ENCODE measurements around the gene IP6K1.
A peak's percentile ranks its signal among the peaks of the same experiment; 100 is the strongest.
"Not testable (repeated sequence)": the region's sequence is repeated elsewhere in the genome, so short reads cannot be mapped to it uniquely, and the experiment has no call there.

IP6K1 gene

DNA sequence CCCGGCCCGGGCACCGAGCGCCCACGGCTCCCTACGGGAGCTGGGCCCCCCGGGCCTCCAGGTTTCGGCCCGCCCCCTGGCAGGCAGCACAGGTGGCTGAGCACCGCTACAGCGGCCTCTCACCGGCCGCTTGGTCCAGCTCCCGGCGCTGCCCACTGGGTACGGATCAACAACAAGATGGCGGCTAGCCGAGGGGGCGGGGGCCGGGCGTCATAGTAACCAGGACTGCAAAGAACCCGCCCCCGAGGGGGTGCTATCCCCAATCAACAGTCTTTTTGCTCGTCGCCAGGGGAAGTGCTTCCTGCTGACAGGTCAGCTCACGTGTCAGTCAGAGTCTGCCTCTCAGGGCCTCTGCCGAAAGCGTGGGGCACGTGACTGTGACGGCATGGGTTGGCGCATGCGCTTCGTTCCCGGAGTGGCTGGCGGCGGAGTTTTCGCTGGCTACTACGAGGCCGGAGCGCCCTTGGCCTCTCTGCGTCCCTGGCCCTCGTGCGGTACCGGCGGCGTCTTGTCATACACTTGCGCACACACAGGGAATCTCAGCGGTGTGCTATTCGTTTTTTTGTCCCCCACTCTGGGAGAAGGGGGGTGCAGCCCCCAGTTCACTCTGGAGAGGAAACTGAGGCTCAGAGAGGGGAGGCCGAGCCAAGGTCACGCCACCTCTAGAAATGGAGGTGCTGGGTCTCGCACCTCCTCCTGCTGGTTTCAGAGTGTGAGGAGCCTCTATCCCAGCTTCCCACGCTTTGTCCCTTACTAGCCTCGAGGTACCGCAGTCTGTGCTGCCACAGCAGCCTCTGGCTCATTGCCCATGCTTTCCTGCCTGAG, at the start of gene IP6K1:
Gene IP6K1, minus strand, starts transcription at position 186 of the 825 bp plus-strand sequence. CDS start 38,502 bp downstream, outside the sequence.
- DNase-seq (ENCODE audit: low read depth), result peak; percentile 99

- DNase-seq (ENCODE audit: low read depth), result no peak
Observed at GRCh38 chr3:49831341-49831740, 45.0 kb upstream of the IP6K1 start.

GRCh38 chr3:49826016-49826415, 39.7 kb upstream of the IP6K1 start:
- no peak for DNase-seq (ENCODE audit: low read depth)

DNA sequence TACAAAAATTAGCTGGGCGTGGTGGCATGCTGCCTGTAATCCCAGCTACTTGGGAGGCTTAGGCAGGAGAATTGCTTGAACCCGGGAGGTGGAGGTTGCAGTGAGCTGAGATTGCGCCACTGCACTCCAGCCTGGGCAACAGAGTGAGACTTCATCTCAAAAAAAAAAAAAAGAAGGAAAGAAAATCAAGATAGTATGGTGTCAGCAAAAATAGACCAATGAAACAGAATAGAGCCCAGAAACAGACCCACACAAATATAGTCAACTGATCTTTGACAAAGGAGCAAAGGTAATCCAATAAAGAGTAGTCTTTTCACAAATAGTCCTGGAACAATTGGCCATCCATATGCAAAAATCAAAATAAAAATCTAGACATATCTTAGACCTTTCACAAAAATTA, 36.8 kb upstream of the IP6K1 start:
- not testable (repeated sequence) for DNase-seq (ENCODE audit: low read depth)

DNA sequence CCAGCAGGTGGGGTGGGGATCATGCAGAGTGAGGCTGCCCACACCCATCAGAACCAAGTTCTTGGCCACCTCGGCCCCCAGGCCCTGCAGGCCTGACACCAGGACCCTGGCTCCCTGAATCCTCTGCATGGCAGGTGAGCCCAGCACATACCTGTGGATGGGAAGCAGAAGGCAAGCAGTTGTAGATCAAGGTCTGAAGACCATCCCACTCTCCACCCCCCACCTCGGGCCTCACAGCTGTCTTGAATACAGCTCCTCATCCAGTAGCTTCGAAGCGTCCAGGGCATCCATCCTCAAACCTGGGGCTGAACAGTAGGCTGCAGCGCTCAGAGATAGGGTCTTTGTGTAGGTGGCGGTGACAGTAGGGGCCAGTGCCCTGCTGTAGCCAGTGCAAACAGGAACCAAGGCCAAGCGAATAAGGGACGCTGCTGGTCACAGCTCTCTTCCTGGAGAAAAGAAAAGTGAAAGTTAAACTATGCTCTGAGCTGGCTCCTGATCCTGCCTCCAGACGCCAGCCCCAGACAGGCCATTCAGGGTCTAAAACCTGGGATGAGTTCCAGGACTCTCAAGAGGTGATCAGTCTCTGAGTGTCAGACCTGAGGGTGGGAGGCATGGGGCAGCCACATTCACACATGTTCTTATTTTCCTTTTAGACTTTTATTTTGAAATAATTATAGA, 27.3 kb upstream of the IP6K1 start, which contains the start of gene UBA7:
Gene UBA7, minus strand, starts transcription at position 457 of the 678 bp plus-strand sequence. Its CDS starts 166 bp downstream, at position 291.
- DNase-seq (ENCODE audit: low read depth), result no peak

GRCh38 chr3:49812916-49813496, 26.7 kb upstream of the IP6K1 start:
- no peak for DNase-seq (ENCODE audit: low read depth)

GRCh38 chr3:49807431-49808114, 21.2 kb upstream of the IP6K1 start:
- DNase-seq (ENCODE audit: low read depth), result no peak

GRCh38 chr3:49806850-49807249, 20.5 kb upstream of the IP6K1 start:
- DNase-seq (ENCODE audit: low read depth), result no peak

DNA sequence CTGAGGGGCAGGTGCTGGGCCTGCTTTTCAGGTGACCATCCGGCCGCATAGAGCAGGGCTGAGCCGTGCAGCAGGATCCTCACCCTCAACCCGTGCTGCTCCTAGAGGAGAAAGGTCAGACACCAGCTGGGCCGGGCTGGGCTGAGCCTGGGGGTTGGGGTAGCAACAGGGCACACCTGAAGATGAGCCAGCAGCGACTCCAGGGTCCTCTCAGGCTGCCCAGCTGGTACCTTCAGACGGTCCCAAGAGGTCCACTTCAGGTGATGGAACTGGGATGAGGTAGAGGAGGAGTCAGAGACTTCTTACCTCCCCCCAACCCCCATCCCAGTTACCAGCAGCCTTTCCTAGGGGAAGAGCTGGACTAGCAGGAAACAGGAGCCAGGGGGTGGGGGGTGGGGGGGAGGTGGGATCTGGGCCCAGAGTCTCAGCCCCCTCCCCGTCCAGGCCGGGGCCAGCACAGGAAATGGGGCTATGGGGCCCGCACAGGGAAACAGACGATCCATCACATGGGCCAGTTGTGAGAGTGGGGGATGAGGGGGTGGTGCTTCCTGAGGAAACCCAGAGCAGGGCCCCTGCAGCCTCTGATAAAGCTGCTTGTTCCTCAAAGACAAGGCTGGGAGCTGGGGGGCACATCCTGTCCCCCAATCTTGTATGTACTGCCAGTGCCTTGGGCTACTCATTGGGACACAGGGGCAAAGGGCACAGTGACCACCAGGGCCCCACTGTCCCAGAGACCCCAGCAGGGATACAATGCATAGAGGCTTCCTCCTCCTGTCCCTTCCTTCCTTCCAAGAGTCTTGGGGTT, 19.8 kb upstream of the IP6K1 start:
- DNase-seq (ENCODE audit: low read depth), result no peak

DNA sequence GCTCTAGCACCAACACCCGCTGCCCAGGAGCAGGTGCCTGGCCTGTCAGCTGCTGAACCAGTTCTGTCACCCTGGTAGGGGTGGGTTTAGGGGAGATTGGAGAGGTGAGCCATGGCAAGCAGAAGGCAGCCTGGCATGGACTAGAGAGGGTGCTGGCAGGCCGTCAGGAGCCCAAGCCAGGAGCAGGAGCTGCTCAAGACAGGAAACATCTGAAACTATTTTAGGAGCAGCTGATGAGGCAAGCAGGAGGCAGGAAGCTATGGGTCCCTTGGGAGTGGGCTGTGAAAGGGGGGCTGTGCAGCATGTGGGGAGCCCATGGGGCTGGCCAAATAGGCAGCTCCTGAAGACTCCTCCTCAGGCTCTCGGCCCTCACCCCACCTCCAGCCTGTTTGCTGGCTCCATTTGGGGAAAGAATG, 19.0 kb upstream of the IP6K1 start:
- DNase-seq (ENCODE audit: low read depth), result no peak

GRCh38 chr3:49804141-49805041, 18.0 kb upstream of the IP6K1 start:
- DNase-seq (ENCODE audit: low read depth), result no peak

GRCh38 chr3:49803465-49804140, 17.3 kb upstream of the IP6K1 start:
- DNase-seq (ENCODE audit: low read depth), result no peak

DNA sequence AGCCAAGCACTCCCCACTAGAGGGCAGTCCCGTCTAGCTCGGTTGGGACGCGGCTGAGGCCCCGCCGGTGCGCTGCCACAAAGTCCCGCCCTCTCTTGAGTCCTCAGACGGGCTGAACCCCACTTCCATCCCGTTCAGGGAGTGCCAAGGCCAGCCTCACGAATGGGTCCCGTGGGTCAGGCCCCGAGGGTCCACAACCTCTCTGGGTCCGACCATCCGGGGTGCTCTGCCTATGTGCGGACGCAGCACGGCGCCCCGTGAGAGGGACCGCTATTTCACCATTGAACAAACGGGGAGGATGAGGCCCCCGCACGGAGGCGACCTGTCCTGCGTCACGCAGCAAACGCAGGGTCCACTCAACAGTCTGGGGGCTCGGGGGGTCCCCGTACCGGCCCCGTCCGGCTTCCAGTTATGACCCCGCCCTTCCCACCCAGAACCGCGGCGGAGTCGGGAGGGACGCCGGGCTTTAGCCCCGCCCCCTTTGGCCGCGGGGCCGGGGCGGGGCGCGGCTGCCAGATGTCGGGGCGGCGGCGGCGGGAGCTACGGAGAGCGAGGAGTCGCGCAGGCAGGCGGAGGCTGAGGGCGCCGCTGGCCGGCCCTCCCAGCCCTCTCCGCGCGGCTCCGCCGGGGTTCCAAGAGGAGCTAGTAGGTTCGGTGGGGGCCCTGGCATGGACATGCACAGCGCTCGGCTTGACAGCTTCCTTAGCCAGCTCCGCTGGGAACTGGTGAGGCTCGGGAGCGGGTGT, 16.6 kb upstream of the IP6K1 start, which contains the start of gene INKA1:
Gene INKA1, plus strand, starts transcription at position 543 of the 746 bp plus-strand sequence. Its CDS starts 132 bp downstream, at position 675.
- peak; percentile 76 for DNase-seq (ENCODE audit: low read depth)

- DNase-seq (ENCODE audit: low read depth), result no peak
Observed at GRCh38 chr3:49801160-49801559, 14.8 kb upstream of the IP6K1 start.

DNA sequence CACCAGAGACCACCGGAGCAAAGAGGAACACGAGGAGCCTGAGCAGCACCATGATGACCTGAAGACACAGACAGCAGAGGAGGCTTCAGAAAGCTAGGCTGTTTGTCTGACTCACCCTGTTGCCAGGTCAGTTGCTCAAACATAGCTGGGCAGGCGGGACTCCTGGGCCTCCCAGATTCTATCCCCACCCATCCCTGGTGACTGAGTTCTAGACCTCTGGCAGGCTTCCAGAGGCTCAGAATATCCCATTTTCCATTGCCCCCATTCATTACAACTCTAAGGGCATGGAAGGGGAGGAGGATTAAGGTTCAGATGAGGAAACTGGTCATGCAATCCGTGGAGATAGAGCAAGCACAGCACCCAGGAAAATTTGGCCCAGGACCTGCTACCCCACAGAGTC, 13.4 kb upstream of the IP6K1 start, which contains the start of gene CDHR4:
Gene CDHR4, minus strand, starts transcription at position 113 of the 400 bp plus-strand sequence. Its CDS starts 61 bp downstream, at position 52.
- DNase-seq (ENCODE audit: low read depth), result no peak

GRCh38 chr3:49799105-49799504, 12.8 kb upstream of the IP6K1 start:
- DNase-seq (ENCODE audit: low read depth), result no peak

DNA sequence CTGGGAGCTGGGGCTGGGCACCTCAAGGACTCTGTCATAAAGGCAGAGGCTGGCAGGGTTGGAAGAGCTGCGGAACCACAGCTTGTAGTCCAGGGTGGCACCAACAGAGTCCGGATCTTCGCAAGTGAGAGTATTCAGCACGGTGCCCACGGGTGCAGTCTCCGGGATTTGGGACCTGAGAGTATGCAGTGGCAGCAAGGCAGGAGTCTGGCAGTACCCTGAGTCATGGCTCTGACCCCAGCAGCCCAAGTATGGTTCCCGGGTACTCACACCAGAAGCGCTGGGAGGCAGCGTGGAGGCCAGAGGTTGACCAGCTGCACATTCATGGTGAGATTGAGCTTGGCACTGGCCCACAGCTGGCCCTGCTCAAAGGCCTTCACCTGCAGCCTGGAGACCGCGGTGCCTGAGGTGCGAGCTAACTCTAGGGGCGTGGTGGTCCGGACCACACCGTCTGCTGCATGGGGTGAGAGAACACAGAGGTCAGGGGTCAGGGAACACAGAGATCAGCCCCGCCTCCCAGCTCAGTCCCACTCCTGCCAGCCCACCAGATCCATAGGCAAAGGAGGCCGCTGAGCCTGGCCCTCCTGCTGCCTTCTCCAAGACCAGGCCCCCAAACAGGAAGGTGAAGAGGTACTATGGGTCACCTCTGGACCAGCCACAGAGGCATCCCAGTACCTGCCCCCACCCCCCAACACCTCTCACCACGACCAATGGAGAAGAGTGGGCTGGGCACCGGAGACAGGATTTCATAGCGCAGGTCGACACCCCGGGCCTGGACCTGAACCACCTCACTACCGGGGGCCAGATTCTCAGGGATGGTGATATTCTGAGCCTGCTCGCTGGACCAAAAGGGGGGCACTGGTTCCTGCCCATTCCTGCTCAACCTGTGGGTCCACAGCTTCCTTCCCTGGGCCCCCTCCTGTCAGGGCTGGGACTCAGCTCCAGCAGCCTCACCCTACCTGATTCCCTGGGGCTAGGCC, 8.9 kb upstream of the IP6K1 start:
- no peak for DNase-seq (ENCODE audit: low read depth)

DNA sequence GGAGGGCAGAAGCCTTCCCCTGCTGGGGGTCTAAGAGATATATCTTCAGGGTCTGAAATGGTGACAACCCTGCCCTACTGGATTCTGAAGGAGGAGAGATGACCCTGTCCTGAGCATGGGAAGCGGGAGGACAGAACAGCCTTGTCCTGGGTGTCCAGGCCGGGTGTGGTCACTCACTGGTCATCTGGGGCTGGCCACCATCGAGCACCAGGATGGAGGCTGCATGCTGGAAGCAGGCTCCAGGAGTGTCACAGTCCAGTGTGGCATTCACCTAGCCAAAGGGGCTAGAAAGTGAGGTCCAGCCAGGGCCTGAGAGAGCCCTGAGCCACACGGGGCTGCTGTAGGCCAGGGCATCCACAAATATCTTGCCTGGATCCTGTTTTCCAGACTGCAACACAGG, 8.1 kb upstream of the IP6K1 start:
- no peak for DNase-seq (ENCODE audit: low read depth)

Measured in stimulated activated CD8-positive, alpha-beta memory T cell treated with anti-CD3 and anti-CD28 coated beads, Interleukin-7, amount 100 ng/mL, for 24 hours (primary cell).